ENCODE results near the gene MANSC1. TPM values are rescaled to one million over a fixed set of nuclear protein-coding genes. Genes with fewer than 3 reads are reported as not detected.
A peak's percentile ranks its signal among the peaks of the same experiment; 100 is the strongest.

The MANSC1 gene
- 10 to 100 TPM in 1 of 2 donors, 1 to 10 TPM in 1; 6.6 to 12.1 TPM for total RNA-seq
- polyA plus RNA-seq (2013, experiment 1 of 2): 6.7 TPM
- polyA plus RNA-seq (2013, experiment 2 of 2): 4.9 TPM
- long read RNA-seq, experiment 1, full-length matches to known transcripts: 2 of 3 reads
- long read RNA-seq, experiment 1, partial matches to known transcripts: 0 of 3 reads
- long read RNA-seq, experiment 1, other reads (novel, unspliced or antisense): 1 of 3 reads
- long read RNA-seq, experiment 2, full-length matches to known transcripts: 12 of 13 reads
- long read RNA-seq, experiment 2, partial matches to known transcripts: 1 of 13 reads
- long read RNA-seq, experiment 2, other reads (novel, unspliced or antisense): 0 of 13 reads
- long read RNA-seq, experiment 3, full-length matches to known transcripts: 20 of 21 reads
- long read RNA-seq, experiment 3, partial matches to known transcripts: 1 of 21 reads
- long read RNA-seq, experiment 3, other reads (novel, unspliced or antisense): 0 of 21 reads
- long read RNA-seq, experiment 4, full-length matches to known transcripts: 4 of 5 reads
- long read RNA-seq, experiment 4, partial matches to known transcripts: 0 of 5 reads
- long read RNA-seq, experiment 4, other reads (novel, unspliced or antisense): 1 of 5 reads

DNA sequence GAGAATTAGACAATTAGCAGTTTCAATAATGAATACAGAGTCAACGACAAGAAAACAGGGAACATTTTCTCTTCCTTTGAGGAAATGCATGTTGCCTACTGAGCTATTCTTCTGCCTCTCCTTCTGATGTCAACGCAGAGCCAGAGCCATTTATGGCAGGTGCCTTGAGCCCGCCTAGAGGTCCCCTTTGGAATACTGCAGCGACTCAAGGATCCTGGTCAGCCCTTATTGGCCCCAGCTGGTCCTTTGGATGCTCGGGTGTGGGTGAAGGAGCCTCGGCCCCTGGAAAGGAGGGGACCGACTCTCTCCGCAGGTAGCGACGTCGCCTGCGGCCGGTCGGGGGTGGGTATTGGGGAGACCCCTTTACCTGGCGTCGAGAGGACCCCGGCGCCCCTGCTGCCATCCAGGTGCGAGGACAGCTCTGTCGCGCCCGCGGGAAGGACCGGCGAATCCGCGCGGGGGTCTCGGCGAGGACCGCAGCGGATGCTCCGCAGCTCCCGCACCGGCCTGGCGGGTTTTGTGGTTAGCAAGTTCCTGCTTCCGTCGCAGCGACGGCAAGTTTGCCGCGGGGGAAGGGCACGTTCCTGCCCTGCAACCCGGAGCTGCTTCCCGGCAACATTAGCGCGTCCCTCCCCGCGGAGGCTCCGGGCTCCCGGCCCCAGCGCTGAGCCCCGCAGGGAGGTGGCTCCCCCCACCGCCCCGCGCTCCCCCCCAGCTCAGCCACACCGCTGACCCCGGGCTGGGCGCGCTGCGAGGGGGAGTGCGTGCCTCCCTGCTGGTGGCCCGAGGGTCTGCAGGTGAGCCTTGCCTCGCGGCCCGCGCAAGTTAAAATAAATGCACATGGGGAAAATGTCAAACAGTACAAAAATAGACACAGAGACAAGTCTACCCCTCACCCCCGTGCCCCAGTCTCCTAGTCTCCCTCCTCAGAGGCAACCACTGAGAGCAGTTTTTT, at the start of gene MANSC1:
Gene MANSC1 (minus strand): TSS at position 532 of the 955 bp plus-strand sequence. CDS start 6,928 bp downstream, outside the sequence.
- Mint-ChIP-seq H3K9me3 (peaks cover 15% of the 10 kb centered on the region), H3K4me1 (peaks cover 9% of the 10 kb centered on the region), H3K36me3 (ENCODE audit: low read depth) (peaks cover 7% of the 10 kb centered on the region), H3K27ac (no peak within 1 kb of the TSS), H3K4me3 (peak within 1 kb of the TSS; percentile 61), H3K27me3 (ENCODE audit: insufficient read depth) (peaks cover 36% of the 10 kb centered on the region)
- H3K27me3 ChIP-seq (ENCODE audit: control insufficient read depth, insufficient read depth, low read length, poor library complexity, severe bottlenecking): peaks cover 12% of the 10 kb centered on the region
- no peak within 1 kb of the TSS for H3K27ac ChIP-seq (ENCODE audit: low read depth, low read length)
- H3K4me1 ChIP-seq (ENCODE audit: control insufficient read depth, insufficient read depth, low read length): no peaks in the 10 kb centered on the region
- H3K4me3 ChIP-seq (ENCODE audit: low read length): peak within 1 kb of the TSS; percentile 85
- no peak within 1 kb of the TSS for H3K9ac ChIP-seq (ENCODE audit: extremely low read depth, low read length, poor library complexity, severe bottlenecking)
- H3K9me3 ChIP-seq (ENCODE audit: control insufficient read depth, low read length): no peaks in the 10 kb centered on the region
- TF ChIP-seq, protein P1, sequence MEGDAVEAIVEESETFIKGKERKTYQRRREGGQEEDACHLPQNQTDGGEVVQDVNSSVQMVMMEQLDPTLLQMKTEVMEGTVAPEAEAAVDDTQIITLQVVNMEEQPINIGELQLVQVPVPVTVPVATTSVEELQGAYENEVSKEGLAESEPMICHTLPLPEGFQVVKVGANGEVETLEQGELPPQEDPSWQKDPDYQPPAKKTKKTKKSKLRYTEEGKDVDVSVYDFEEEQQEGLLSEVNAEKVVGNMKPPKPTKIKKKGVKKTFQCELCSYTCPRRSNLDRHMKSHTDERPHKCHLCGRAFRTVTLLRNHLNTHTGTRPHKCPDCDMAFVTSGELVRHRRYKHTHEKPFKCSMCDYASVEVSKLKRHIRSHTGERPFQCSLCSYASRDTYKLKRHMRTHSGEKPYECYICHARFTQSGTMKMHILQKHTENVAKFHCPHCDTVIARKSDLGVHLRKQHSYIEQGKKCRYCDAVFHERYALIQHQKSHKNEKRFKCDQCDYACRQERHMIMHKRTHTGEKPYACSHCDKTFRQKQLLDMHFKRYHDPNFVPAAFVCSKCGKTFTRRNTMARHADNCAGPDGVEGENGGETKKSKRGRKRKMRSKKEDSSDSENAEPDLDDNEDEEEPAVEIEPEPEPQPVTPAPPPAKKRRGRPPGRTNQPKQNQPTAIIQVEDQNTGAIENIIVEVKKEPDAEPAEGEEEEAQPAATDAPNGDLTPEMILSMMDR (conservative IDR thresholded peaks at IDR 0.05): peak; percentile 94
- WGBS, 2 experiments (ENCODE audit: insufficient coverage in 1 of 2, insufficient read length in 1 of 2): 0 to 1% methylated on average over 16 to 68 of the region's 68 CpGs
- peak; percentile 91 for DNase-seq
- no peaks in the 10 kb centered on the region for H3K36me3 ChIP-seq (ENCODE audit: control insufficient read depth, insufficient read depth, low read length)

DNA sequence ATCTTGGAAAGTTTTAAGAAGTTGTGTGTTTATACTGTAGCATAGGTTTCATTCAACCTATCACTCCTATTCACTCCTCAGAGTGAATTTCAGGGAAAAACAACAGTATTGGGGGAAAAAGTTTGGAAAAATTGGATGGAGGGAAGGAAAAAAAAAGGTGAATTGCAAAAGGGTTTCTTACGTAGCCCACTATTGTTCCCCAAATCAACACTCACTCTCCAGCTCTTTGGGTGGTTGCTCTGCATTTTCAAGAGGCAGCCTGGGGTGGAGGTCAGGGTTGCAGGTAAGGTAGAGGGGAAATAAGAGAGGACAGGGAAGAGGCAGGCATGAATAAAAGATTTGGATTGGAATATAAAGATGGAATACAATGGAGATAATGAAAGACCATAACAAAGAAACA, 49.1 kb upstream of the MANSC1 start:
- H3K4me3 ChIP-seq (ENCODE audit: low read length): no peak overlapping the region
- TF ChIP-seq, protein P1 (conservative IDR thresholded peaks at IDR 0.05): no peak
- WGBS, 2 experiments (ENCODE audit: insufficient coverage in 1 of 2, insufficient read length in 1 of 2): 86% methylated on average over 1 of the region's 1 CpG; no CpG with 5 or more reads in 1 of the 2 experiments
- H3K4me1 Mint-ChIP-seq: peaks cover 36% of the 10 kb centered on the region
- peaks cover 2% of the 10 kb centered on the region for H3K9me3 Mint-ChIP-seq
- no peak for DNase-seq
- H3K27ac ChIP-seq (ENCODE audit: low read depth, low read length): no peak overlapping the region
- H3K27me3 Mint-ChIP-seq (ENCODE audit: insufficient read depth): no peaks in the 10 kb centered on the region
- H3K4me3 Mint-ChIP-seq: no peak overlapping the region
- H3K9ac ChIP-seq (ENCODE audit: extremely low read depth, low read length, poor library complexity, severe bottlenecking): no peak overlapping the region
- H3K36me3 ChIP-seq (ENCODE audit: control insufficient read depth, insufficient read depth, low read length): no peaks in the 10 kb centered on the region
- H3K36me3 Mint-ChIP-seq (ENCODE audit: low read depth): peaks cover 9% of the 10 kb centered on the region
- H3K27ac Mint-ChIP-seq: peak overlapping the region; percentile 0
- no peaks in the 10 kb centered on the region for H3K9me3 ChIP-seq (ENCODE audit: control insufficient read depth, low read length)
- peaks cover 7% of the 10 kb centered on the region for H3K4me1 ChIP-seq (ENCODE audit: control insufficient read depth, insufficient read depth, low read length)
- H3K27me3 ChIP-seq (ENCODE audit: control insufficient read depth, insufficient read depth, low read length, poor library complexity, severe bottlenecking): no peaks in the 10 kb centered on the region

Data from endodermal cell (in vitro differentiated cells).